T-cell (primary cell): Measurements from ENCODE around the gene IFIT2. TPM values are rescaled to one million over a fixed set of nuclear protein-coding genes. Genes with fewer than 3 reads are reported as not detected.

Experiments
- ATAC-seq, 4 experiments: fragments of 200-7000 bp in 3 of 4; fragments of 150-1000 bp in 1 of 4; cut with Tn5 transposase; replicated peaks in 1 of 4; 1 replicate in 3 of 4; 2 replicates in 1 of 4; pipeline ENCODE4 v1.10.0; 2021; ENCODE audit warnings: moderate library complexity in 3 of 4, mild to moderate bottlenecking in 2 of 4, moderate number of reproducible peaks in 1 of 4
- CTCF ChIA-PET, 2 donors: fragments of 300-600 bp; sonication (Branson Sonifier 250); formaldehyde crosslinking; loops; one replicate each; lab custom pipeline; 2022; ENCODE audit warnings: antibody characterized with exemption in 2 of 2; lab: Charles Lee
- POLR2A ChIA-PET, 2 donors: fragments of 300-600 bp; sonication (Branson Sonifier 250); formaldehyde crosslinking; loops; one replicate each; lab custom pipeline; 2022; ENCODE audit warnings: antibody characterized with exemption in 2 of 2; lab: Charles Lee
- DNase-seq, 35 experiments: peaks; one replicate each; pipeline versions ENCODE4 v3.0.0 to v3.0.0-alpha.2; 2013 to 2023
- H3K27ac ChIP-seq: one replicate; pipeline ENCODE4 v1.5.1; 2013; ENCODE audit warnings: low read length
- H3K27me3 ChIP-seq, 2 experiments: replicated peaks in 1 of 2; 1 replicate in 1 of 2; 2 replicates in 1 of 2; pipeline versions ENCODE4 v1.6.1 to v1.7.0; 2013; ENCODE audit warnings: low read length in 1 of 2, mixed read lengths in 1 of 2; ENCODE audit not compliant: control insufficient read depth in 2 of 2, insufficient read depth in 2 of 2; ENCODE audit errors: extremely low read depth in 1 of 2
- H3K36me3 ChIP-seq, 2 donors: 1 replicate in 1 of 2; 2 replicates in 1 of 2; pipeline versions ENCODE4 v1.6.1 to v1.7.0; 2013; ENCODE audit warnings: low read length in 1 of 2; ENCODE audit not compliant: control insufficient read depth in 2 of 2, insufficient read depth in 1 of 2; ENCODE audit errors: extremely low read depth in 1 of 2
- H3K4me1 ChIP-seq, 2 experiments: 1 replicate in 1 of 2; 2 replicates in 1 of 2; pipeline versions ENCODE4 v1.6.1 to v1.7.0; 2013; ENCODE audit warnings: low read length in 2 of 2, mixed read lengths in 1 of 2; ENCODE audit not compliant: insufficient read depth in 2 of 2, control insufficient read depth in 1 of 2; ENCODE audit errors: extremely low read depth in 1 of 2
- H3K4me3 ChIP-seq, 2 donors: 1 replicate in 1 of 2; 2 replicates in 1 of 2; pipeline versions ENCODE4 v1.5.1 to v1.7.0; 2013; ENCODE audit warnings: mild to moderate bottlenecking in 2 of 2, low read length in 1 of 2, moderate library complexity in 1 of 2; ENCODE audit not compliant: control insufficient read depth in 1 of 2; ENCODE audit errors: extremely low read depth in 1 of 2
- H3K9me3 ChIP-seq: 2 replicates; pipeline ENCODE4 v1.7.0; 2013
- H3K27ac Mint-ChIP-seq, 2 donors: one replicate each; pipeline ENCODE4 v1.8.0; 2020 to 2021; ENCODE audit warnings: mild to moderate bottlenecking in 2 of 2, mixed read lengths in 2 of 2
- H3K27me3 Mint-ChIP-seq, 2 donors: one replicate each; pipeline ENCODE4 v1.8.0; 2021 to 2022; ENCODE audit warnings: mixed read lengths in 2 of 2
- H3K36me3 Mint-ChIP-seq: one replicate; pipeline ENCODE4 v1.8.0; 2021; ENCODE audit warnings: mixed read lengths
- H3K4me1 Mint-ChIP-seq, 3 donors: one replicate each; pipeline ENCODE4 v1.8.0; 2020 to 2022; ENCODE audit warnings: mixed read lengths in 3 of 3, mild to moderate bottlenecking in 1 of 3
- H3K4me3 Mint-ChIP-seq, 3 donors: one replicate each; pipeline ENCODE4 v1.8.0; 2020 to 2022; ENCODE audit warnings: mild to moderate bottlenecking in 3 of 3, mixed read lengths in 3 of 3, moderate library complexity in 3 of 3
- H3K9me3 Mint-ChIP-seq, 3 donors: one replicate each; pipeline ENCODE4 v1.8.0; 2020 to 2022; ENCODE audit warnings: mixed read lengths in 3 of 3
- WGBS: methylation state at CpG from one replicate; pipeline ENCODE4 v1.1.5; 2013; ENCODE audit warnings: missing lambda C conversion rate; ENCODE audit not compliant: insufficient coverage; 5-methylcytosine and 5-hydroxymethylcytosine counted together
- total RNA-seq, 35 experiments: library from RNA in 6 of 35; stranded (reverse) in 6 of 35; fragments of 120-200 nt in 1 of 35; gene quantifications; one replicate each; pipeline versions ENCODE4 v1.2.1 to v1.2.4 and lab custom pipeline; 2013 to 2026

IFIT2 gene
- total RNA-seq, 5 donors from 2014 or later (not counting 1 experiment from before 2014, with no cell fraction given), result 6.4 to 13.9 (median 6.8) TPM

DNA sequence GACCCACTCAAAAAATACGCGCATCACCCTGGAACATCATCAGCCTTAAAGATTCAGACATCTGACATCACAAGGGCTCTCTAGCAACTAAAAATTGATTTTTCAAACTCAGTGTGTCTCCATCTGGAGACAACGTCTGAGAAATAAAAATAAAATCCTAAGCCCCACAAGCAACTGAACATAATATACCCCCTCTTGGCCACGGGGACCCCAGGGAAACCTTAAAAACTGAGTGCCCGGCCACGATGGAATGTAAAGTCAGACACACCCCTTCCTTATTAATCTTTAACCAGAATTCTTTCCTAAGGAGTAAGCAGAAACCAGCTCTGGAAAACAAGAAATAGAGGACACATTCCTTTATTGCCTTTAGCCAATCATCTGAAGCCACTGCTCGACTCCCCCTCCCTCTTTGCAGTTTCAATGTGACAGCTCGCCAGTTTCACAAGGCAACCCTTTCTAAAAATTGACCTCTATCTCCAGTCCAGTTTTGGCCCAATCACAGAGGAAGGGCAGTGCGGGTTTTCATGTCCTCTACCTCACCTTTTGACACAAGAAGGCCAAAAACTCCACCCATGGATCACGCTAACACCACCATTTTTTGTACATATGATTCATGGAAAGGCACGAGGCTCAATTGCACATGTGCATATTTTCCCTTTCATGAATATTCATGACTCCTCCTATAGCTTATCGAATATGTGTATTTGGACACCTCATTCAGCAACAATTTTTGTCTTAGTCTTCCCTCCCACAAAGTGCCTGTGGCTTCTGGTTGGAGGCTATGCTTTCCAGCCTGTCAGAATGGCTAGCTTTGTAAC is 50.1 kb downstream of the IFIT2 start:
- ATAC-seq, result no peak
- no peaks in the 10 kb centered on the region for H3K4me1 ChIP-seq
- 83% methylated on average over 8 of the region's 12 CpGs for WGBS
- H3K27ac ChIP-seq, result no peak overlapping the region
- H3K4me3 ChIP-seq, result no peak overlapping the region
- Mint-ChIP-seq H3K36me3 (peaks cover 8% of the 10 kb centered on the region), H3K27ac (no peak overlapping the region), H3K4me1 (peaks cover 5 to 29% (median 16%) of the 10 kb centered on the region in 3 donors), H3K27me3 (peaks cover 2 to 5% of the 10 kb centered on the region in 2 donors), H3K4me3 (no peak overlapping the region), H3K9me3 (no peaks in the 10 kb centered on the region)
- H3K27me3 ChIP-seq, result peaks cover 0 to 2% of the 10 kb centered on the region in 2 experiments
- no peaks in the 10 kb centered on the region for H3K9me3 ChIP-seq
- no peak for DNase-seq
- no peaks in the 10 kb centered on the region for H3K36me3 ChIP-seq
- ChIA-PET CTCF (no interaction called here), POLR2A (no interaction called here)

DNA sequence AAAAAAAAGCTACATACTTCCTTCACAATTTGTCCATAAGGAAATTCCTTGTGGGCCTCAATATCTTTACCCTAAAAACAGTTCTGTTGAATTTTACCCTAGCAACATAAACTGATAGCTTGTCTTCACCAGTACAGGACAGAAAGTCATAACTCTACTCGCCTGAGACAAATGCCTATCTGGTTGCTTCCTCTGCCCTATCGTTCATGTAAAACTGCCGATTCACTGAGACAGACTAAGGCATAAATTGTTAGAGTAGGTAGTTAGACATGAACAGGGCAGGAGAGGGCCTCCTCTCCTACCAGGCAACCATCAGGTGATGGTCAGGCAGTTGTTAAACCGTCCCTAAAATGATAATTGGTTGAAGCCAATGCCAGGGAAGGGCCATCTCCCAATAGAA is 51.0 kb downstream of the IFIT2 start:
- ChIA-PET POLR2A (interaction anchor here (0.5 to 0.6 kb wide), 2 partner anchors 116 to 534 kb away, joined by 3 to 4 read pairs; no protein-coding TSS in a partner anchor), CTCF (interaction anchor here (0.6 kb wide), 2 partner anchors 17 to 59 kb away, joined by 3 read pairs; no protein-coding TSS in a partner anchor)
- H3K4me3 ChIP-seq, result no peak overlapping the region
- Mint-ChIP-seq H3K4me3 (no peak overlapping the region), H3K4me1 (peaks cover 5 to 29% (median 16%) of the 10 kb centered on the region in 3 donors), H3K9me3 (no peaks in the 10 kb centered on the region), H3K27me3 (peaks cover 2 to 5% of the 10 kb centered on the region in 2 donors), H3K27ac (no peak overlapping the region), H3K36me3 (peaks cover 8% of the 10 kb centered on the region)
- H3K4me1 ChIP-seq, result no peaks in the 10 kb centered on the region
- peaks cover 0 to 2% of the 10 kb centered on the region in 2 experiments for H3K27me3 ChIP-seq
- no peak overlapping the region for H3K27ac ChIP-seq
- ATAC-seq (no peak), DNase-seq (no peak)
- no peaks in the 10 kb centered on the region for H3K36me3 ChIP-seq
- no CpG with 5 or more reads among the region's 4 CpGs for WGBS
- H3K9me3 ChIP-seq, result no peaks in the 10 kb centered on the region

DNA sequence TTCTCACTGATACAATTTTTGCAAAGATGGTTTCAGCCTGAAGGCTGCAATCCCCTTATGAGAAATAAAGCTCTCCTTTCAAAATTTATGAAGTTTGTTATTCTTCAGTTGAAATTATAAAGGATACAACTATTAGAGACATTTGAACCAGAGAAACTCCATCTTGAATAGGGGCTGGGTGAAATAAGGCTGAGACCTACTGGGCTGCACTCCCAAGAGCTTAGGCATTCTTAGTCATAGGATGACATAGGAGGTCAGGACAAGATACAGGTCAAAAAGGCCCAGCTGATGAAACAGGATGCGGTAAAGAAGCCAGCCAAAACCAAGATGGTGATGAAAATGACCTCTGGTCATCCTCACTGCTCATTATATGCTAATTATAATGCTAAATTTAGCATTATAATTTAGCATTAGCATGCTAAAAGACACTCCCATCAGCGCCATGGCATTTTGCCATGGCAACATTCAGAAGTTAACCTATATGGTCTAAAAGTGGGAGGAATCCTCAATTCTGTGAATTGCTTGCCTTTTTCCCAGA is 53.6 kb downstream of the IFIT2 start:
- H3K4me3 Mint-ChIP-seq, result no peak overlapping the region
- WGBS, result no CpG with 5 or more reads among the region's 2 CpGs
- peaks cover 0 to 2% of the 10 kb centered on the region in 2 experiments for H3K27me3 ChIP-seq

DNA sequence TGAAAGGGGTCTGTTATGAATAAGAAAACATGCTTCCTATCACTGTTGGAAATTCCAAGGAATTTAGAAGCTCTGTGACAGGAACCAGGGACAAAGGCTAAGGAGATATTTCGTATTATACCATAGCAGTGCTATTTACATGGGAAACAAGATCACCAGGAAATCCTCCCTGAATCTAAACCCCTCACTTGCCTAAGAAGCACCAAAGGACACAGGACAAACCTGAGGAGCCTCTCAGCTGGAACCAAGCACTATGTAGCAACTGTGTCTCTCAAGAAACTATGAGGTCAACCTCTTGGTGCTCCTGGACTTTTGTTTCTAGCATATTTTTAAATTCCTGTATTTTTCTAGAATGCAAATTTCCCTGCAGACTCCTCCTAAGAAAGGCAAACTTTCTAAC is 55.2 kb downstream of the IFIT2 start:
- peaks cover 2 to 8% of the 10 kb centered on the region in 2 donors for H3K27me3 Mint-ChIP-seq
- ATAC-seq (no peak), DNase-seq (no peak)
- CTCF ChIA-PET, result interaction anchor here (0.5 to 0.8 kb wide), 2 partner anchors 12 to 432 kb away, joined by 3 to 7 read pairs; no protein-coding TSS in a partner anchor
- no peaks in the 10 kb centered on the region for H3K9me3 Mint-ChIP-seq
- Histone ChIP-seq H3K4me3 (no peak overlapping the region), H3K36me3 (no peaks in the 10 kb centered on the region), H3K9me3 (no peaks in the 10 kb centered on the region), H3K27ac (no peak overlapping the region), H3K27me3 (peaks cover 0 to 2% of the 10 kb centered on the region in 2 experiments), H3K4me1 (no peaks in the 10 kb centered on the region)
- H3K4me1 Mint-ChIP-seq, result peaks cover 0 to 5% (median 3%) of the 10 kb centered on the region in 3 donors
- H3K36me3 Mint-ChIP-seq, result peaks cover 8% of the 10 kb centered on the region
- POLR2A ChIA-PET, result no interaction called here
- no CpG with 5 or more reads among the region's 1 CpG for WGBS
- no peak overlapping the region for H3K4me3 Mint-ChIP-seq
- no peak overlapping the region for H3K27ac Mint-ChIP-seq

More for the DNA sequence above, 53.6 kb downstream of the IFIT2 start:
- no peaks in the 10 kb centered on the region for H3K9me3 Mint-ChIP-seq
- no peak overlapping the region for H3K27ac Mint-ChIP-seq
- POLR2A ChIA-PET, result interaction anchor here in 1 of 2 donors (0.5 to 0.6 kb wide), 2 partner anchors 14 to 74 kb away, joined by 3 to 7 read pairs; no protein-coding TSS in a partner anchor
- no peaks in the 10 kb centered on the region for H3K36me3 ChIP-seq
- H3K4me3 ChIP-seq, result no peak overlapping the region
- H3K27me3 Mint-ChIP-seq, result peaks cover 2 to 5% of the 10 kb centered on the region in 2 donors
- H3K9me3 ChIP-seq, result no peaks in the 10 kb centered on the region
- CTCF ChIA-PET, result interaction anchor here (0.5 to 0.7 kb wide), 2 partner anchors 15 to 33 kb away, joined by 3 to 4 read pairs; no protein-coding TSS in a partner anchor
- peaks cover 5 to 18% (median 16%) of the 10 kb centered on the region in 3 donors for H3K4me1 Mint-ChIP-seq
- no peak overlapping the region for H3K27ac ChIP-seq
- no peaks in the 10 kb centered on the region for H3K4me1 ChIP-seq
- H3K36me3 Mint-ChIP-seq, result peaks cover 8% of the 10 kb centered on the region
- DNase-seq (no peak), ATAC-seq (no peak)

DNA sequence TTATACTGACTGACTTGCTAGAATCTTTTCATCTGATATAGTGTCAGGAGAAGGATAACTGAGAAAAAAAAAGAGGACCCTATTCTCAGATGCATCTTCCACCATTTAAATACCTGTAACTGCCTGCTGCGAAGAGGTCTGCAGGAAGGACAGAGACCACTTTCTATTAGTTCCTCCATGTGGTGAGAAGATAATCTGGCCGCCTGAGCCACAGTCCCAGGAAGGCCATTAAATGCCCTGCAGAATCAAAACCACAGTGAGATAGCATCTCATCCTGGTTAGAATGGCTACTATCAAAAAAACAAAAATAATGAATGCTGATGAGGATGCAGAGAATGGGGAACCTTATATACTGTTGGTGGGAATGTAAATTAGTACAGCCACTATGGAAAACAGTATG is 56.1 kb downstream of the IFIT2 start:
- WGBS, result no CpG with 5 or more reads among the region's 2 CpGs

More for the DNA sequence above, 56.1 kb downstream of the IFIT2 start:
- peaks cover 2 to 7% of the 10 kb centered on the region in 2 donors for H3K27me3 Mint-ChIP-seq
- no peak overlapping the region for H3K27ac Mint-ChIP-seq
- ATAC-seq, result no peak
- ChIA-PET POLR2A (no interaction called here), CTCF (no interaction called here)
- DNase-seq, result no peak
- peaks cover under 1 to 8% (median 4%) of the 10 kb centered on the region in 3 donors for H3K4me1 Mint-ChIP-seq
- no peak overlapping the region for H3K27ac ChIP-seq
- no peak overlapping the region for H3K4me3 Mint-ChIP-seq
- H3K4me3 ChIP-seq, result no peak overlapping the region
- no peaks in the 10 kb centered on the region for H3K36me3 ChIP-seq
- H3K27me3 ChIP-seq, result peaks cover 0 to 2% of the 10 kb centered on the region in 2 experiments
- H3K9me3 Mint-ChIP-seq, result no peaks in the 10 kb centered on the region
- H3K9me3 ChIP-seq, result no peaks in the 10 kb centered on the region
- H3K4me1 ChIP-seq, result no peaks in the 10 kb centered on the region
- peaks cover 8% of the 10 kb centered on the region for H3K36me3 Mint-ChIP-seq
